HG03066 (cell line): Measurements from ENCODE around the gene CTSC.
"Not testable (repeated sequence)": the region's sequence is repeated elsewhere in the genome, so short reads cannot be mapped to it uniquely, and the experiment has no call there.

Experiments used
- ATAC-seq: cut with Tn5 transposase; IDR thresholded peaks from one replicate; pipeline ENCODE4 v1.9.1; 2021; ENCODE audit warnings: low read depth; ENCODE audit not compliant: unreplicated experiment

CTSC gene

DNA sequence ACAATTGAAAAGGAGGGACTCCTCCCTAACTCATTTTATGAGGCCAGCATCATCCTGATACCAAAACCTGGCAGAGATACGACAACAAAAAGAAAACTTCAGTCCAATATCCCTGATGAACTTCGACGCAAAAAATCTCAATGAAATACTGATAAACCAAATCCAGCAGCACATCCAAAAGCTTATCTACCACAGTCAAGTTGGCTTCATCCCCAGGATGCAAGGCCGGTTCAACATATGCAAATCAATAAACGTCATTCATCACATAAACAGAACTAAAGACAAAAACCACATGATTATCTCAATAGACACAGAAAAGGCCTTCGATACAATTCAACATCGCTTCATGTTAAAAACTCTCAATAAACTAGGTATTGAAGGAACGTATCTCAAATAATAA is 14.7 kb downstream of the CTSC start:
- not testable (repeated sequence) for ATAC-seq

GRCh38 chr11:88321412-88321811 is 16.1 kb downstream of the CTSC start:
- not testable (repeated sequence) for ATAC-seq

- ATAC-seq: no peak
Measured at GRCh38 chr11:88320149-88320559, 17.4 kb downstream of the CTSC start.

DNA sequence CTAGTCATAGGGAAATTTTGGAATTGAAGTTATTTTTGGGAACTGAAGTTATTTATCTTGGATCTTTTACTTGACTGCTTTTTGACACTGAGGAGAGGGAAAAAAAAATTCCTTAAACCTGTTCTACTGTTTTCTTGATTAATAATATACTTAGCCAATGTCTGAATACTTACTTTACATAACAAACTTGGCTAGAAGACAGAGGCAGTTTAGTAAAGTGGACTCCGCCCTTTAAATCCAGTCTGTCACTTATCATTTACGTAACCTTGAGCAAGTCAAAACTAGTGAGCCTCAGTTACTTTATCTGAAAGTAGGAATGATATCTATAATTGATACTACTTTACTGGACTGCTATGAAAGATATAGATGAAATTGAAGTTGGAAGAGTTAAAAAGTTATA is 19.5 kb downstream of the CTSC start:
- no peak for ATAC-seq

GRCh38 chr11:88317536-88317935 is 20.0 kb downstream of the CTSC start:
- no peak for ATAC-seq

GRCh38 chr11:88315981-88316441 is 21.5 kb downstream of the CTSC start:
- ATAC-seq: no peak

GRCh38 chr11:88315015-88315414 is 22.5 kb downstream of the CTSC start:
- no peak for ATAC-seq

GRCh38 chr11:88313441-88313840 is 24.1 kb downstream of the CTSC start:
- no peak for ATAC-seq

DNA sequence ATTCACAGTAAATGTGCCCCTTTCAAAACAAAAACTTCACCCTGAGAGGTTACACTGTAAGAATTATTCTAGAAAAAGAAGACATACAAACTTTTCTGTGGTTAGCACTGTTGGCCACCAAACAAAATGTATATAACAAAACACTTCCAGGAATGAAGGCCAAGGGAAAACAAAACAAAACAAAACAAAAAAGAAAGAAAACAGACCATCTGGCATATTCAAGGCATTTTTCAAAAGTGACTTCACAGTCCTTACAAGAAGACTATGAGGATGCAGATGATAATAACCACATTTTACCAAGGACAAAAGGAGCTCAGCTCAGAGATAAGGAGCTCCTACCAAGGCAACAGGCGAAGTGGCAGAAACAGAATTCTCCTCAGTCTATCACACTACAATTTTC is 24.9 kb downstream of the CTSC start:
- ATAC-seq: no peak

- no peak for ATAC-seq
Measured at GRCh38 chr11:88310246-88310645, 27.3 kb downstream of the CTSC start.

- no peak for ATAC-seq
Measured at GRCh38 chr11:88308576-88308975, 29.0 kb downstream of the CTSC start.

DNA sequence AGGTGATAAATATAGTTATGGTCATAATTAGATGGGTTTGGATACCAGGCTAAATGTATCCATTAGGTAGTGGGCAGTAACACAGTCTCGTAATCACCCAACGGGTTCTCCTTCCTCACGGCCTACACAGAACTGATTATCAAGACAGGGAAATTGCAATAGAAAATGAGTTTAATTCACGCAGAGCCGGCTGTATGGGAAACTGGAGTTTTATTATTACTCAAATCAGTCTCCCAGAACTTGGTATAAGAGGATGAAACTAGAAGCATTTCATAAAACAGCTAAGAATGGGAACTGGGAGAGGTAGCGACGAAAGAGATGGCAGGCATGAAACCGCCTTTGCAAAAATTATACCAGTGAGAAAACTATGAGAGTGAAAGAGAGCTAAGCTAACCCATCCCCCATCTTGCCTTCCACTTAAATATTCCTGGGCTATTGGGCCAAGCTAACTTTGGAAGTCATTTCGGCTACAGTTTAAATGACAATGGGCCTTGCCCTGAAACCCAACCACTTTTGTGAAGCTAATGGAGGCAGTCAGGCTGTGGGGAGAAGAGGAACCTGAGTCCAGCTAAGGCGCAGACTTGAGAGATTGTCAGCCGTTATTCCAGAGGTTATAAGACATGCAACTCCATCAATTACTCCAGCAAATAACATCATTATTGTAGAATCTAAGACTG is 29.6 kb downstream of the CTSC start:
- peak; percentile 59 for ATAC-seq

DNA sequence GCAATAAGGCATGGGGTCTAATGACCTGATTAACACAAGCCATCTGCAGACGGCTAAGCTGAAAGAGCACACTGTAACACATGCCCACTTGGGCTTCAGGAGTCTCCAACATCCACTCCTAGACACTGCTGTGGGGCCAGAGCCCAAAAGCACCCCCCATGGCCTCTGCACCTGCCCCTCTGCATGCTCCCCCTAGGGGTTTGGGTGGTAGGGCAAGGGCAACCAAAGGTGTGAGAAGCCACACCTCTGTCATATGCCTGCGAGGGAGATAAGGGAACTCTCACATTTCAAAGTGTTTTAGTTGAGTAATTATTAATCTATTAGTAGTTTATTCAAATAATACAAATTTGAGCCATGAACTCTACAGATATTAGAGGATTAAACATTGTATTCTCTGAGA is 30.8 kb downstream of the CTSC start:
- no peak for ATAC-seq

GRCh38 chr11:88305430-88305829 is 32.1 kb downstream of the CTSC start:
- no peak for ATAC-seq

DNA sequence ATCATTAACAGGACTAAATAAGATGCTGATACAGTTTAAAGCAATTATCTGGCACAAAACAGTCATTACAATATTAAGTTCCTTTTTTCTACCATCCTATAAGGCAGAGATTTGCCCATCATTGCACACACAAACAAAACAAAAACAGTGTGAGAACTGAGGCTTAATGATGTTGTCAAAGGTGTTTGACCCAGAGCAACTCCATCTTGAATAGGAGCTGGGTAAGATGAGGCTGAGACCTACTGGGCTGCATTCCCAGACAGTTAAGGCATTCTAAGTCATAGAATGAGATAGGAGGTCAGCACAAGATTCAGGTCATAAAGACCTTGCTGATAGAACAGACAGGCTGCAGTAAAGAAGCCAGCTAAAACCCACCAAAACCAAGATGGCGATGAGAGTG is 33.2 kb downstream of the CTSC start:
- ATAC-seq: no peak

- ATAC-seq: no peak
Measured at GRCh38 chr11:88303037-88303436, 34.5 kb downstream of the CTSC start.

GRCh38 chr11:88301488-88302140 is 35.9 kb downstream of the CTSC start:
- ATAC-seq: peak; percentile 60

- peak; percentile 65 for ATAC-seq
Measured at GRCh38 chr11:88300888-88301487, 36.5 kb downstream of the CTSC start.

GRCh38 chr11:88297863-88298262 is 39.7 kb downstream of the CTSC start:
- ATAC-seq: no peak

- ATAC-seq: no peak
Measured at GRCh38 chr11:88297421-88297820, 40.1 kb downstream of the CTSC start.

GRCh38 chr11:88295028-88295427 is 42.5 kb downstream of the CTSC start:
- ATAC-seq: no peak

DNA sequence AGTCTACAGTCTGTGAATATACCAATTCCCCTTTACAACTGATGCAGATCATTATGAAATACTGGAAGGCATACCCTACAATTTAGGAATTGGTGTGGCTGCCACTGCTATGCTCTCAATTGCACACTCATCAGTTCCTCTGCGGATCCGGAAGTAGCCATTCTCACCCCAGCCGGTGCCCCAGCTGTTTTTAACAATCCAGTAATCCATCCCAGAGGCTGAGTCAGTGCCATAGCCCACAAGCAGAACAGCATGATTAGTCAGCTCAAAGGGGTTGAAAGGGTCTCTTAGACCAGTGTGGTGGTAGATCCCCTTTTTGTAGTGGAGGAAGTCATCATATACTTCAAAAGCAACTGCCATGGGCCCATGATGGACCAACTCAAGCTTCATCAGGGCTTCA is 43.6 kb downstream of the CTSC start:
- no peak for ATAC-seq
